VCaP (cell line): ENCODE results near the gene CCDC157.

Experiments used
- H3K27ac ChIP-seq: fragments of 450-650 bp; 2 replicates; pipeline ENCODE4 v1.5.1; 2017
- TF ChIP-seq, protein P1 (sequence below): fragments of 450-650 bp; conservative IDR thresholded peaks from 2 replicates; pipeline ENCODE4 v1.5.1; 2017; ENCODE audit warnings: mild to moderate bottlenecking, moderate library complexity

Gene CCDC157

DNA sequence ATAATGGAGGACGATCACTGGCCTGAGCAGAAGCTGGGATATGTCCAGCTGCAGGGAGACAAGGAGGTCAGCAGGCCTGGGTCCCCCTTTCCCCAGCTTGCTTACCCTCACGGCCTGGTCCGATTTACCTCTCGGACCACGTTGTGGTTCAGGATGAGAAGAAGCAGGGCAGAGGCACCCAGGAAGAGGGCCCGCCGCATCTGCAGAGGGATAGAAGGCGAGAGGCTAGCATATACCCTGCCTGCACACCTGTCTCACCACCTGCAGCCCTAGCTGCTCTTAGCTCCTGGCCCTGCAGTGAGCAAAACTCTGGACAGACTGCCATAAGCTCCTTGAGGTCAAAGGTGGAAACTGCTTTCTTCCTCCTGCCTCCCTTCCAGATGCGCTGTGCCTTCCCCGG is 29.1 kb downstream of the CCDC157 start:
- TF ChIP-seq, protein P1, sequence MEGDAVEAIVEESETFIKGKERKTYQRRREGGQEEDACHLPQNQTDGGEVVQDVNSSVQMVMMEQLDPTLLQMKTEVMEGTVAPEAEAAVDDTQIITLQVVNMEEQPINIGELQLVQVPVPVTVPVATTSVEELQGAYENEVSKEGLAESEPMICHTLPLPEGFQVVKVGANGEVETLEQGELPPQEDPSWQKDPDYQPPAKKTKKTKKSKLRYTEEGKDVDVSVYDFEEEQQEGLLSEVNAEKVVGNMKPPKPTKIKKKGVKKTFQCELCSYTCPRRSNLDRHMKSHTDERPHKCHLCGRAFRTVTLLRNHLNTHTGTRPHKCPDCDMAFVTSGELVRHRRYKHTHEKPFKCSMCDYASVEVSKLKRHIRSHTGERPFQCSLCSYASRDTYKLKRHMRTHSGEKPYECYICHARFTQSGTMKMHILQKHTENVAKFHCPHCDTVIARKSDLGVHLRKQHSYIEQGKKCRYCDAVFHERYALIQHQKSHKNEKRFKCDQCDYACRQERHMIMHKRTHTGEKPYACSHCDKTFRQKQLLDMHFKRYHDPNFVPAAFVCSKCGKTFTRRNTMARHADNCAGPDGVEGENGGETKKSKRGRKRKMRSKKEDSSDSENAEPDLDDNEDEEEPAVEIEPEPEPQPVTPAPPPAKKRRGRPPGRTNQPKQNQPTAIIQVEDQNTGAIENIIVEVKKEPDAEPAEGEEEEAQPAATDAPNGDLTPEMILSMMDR = no peak
- H3K27ac ChIP-seq = peak overlapping the region; percentile 81; the same call in 1 of the 2 replicates

DNA sequence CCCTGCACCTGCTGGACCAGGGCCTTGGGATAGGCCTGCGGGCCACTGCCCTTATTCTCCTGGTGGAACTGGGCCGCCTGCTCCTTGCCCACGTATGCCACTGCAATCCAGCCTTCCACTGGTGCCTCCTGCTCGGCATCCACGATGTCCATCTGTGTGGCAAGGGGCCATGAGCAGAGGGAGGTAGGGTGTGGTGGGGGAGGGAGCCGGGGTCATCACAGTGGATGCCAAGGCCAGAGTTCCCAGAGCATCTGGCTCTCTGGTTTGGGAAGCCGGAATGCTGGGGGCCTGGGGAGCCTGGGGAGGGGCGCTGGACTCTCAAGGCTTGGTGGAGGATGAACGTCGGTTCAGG is 29.8 kb downstream of the CCDC157 start:
- peak overlapping the region; percentile 81 for H3K27ac ChIP-seq
- TF ChIP-seq, protein P1 = no peak

DNA sequence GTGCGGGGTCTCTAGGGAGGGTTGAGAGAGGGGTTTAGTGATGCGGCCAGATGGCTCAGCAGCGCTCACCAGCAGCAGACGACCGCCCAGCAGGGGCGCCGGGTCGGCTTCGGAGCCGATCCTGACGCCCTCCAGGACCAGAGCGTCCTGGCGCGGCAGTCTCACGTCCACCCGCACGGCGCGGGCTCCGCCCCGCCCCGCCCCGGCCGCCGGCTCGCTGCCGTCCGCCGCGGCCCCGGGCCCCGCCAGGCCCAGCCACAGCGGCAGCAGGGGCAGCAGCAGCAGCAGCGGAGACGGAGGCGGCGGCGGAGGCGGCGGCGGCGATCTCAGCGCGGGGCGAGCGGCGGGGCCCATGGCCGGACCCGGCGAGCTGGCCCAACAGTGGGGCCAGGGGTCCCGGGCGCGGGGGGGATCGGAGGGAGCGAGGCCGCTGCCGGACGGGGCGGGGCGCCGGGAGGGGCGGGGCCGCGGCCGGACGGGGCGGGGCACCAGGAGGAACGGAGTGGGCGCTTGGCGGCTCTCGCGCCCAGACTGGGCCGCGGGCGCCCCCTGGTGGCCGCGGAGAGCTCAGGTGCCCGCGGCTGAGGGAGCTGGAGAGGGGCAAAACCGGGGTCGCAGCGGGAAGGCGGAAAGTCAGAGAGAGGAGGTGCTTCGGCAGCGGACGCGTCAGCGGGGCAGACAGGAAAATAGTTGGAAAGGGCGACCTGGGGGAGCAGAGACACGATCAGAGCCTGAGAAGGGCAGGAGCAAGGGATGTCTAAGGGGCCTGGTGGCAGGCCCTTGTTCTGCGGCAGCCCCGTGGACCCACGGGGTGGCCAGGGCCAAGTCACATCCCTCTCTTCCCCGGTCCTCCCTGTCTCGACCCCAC is 30.4 kb downstream of the CCDC157 start, which contains the start of gene RNF215:
Gene RNF215, minus strand, starts transcription at position 452 of the 868 bp plus-strand sequence. Its CDS starts 98 bp downstream, at position 354.
- peak within 1 kb of the TSS; percentile 81 for H3K27ac ChIP-seq

DNA sequence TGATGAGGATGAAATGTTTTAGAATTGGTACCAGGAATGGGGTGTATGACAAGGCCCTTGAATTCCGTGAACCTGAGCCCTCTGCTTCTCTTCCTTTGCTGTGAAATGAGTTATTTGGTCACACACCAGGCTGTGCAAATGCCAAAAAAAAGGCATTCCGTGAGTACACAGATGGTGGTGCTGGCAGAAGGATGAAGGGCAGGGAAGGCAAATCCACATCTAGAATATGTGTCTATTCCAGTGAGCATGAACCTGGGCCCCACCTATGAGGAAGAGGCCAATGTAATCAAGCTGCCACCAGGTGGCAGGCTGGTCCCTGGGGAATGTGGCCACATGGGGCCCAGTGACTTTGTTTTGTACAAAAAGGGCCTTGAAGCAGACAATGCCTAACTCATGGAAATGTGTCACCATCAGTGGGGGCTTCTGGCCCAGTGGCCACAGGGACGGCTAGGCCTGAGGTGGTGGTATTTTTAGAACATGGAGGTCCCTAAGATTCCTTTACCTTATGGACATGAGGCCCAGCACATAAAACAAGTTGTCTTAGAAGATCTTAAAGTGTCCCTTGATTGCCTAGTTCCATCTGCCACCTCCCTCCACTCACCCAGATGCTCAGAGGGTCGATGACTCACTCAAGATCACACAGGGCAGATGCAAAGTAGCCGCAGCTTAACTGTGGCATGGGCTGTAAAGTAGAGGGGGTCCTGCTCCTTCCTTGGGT is 34.3 kb downstream of the CCDC157 start:
- peak overlapping the region; percentile 66; the same call in 1 of the 2 replicates for H3K27ac ChIP-seq
- TF ChIP-seq, protein P1 = peak; percentile 87

More for the DNA sequence above, 30.4 kb downstream of the CCDC157 start, which contains the start of gene RNF215:
- TF ChIP-seq, protein P1 = peak; percentile 95

DNA sequence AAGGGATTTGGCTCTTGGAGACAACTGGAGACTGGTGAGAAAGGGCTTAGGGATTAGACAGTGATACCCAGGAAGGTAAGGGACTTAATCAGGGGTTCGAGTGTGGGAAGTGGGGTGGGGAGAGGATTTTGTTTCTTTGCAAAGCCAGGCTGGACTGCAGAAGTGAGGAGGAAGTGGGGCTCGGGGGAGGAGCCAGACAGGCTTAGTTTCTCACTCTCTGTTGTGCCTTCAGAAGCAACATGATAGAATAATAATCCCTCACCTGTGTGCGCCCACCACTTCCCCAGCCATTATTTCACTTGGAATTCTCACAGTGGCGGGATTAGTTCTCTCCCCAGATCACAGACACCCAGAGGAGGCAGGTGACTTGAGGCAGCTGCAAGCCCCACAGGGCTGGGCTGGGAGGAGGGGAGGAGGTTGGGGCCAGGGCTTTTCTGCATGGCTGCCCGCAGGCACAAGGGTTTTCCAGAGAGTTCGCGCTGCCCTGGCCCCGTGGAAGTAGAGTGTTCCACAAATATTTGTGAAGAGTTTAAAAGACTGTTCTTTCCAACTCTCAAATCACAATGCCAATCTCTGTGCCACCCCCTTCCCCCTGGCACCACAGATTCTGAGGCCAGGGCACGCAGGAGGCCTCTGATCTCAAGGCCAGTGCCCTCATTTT is 36.0 kb downstream of the CCDC157 start:
- TF ChIP-seq, protein P1 = no peak
- peak overlapping the region; percentile 66 for H3K27ac ChIP-seq

DNA sequence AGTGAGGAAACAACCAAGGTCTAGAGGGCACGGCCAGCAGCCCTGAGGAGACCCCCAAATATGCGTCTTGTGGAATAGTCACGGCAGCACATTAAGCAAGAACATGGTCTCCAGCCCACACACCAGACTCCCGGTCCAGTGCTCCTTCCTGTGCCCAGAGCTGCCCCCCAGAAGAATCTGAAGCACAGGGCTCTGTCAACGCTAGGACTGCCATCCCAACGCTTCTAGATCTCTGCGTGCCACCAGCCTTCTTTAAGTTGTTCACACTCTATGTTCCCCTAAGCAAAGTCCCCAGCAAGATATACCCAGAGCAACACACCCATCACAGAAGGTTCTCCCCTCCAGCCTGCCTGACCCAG is 36.5 kb downstream of the CCDC157 start:
- TF ChIP-seq, protein P1 = no peak
- H3K27ac ChIP-seq = peak overlapping the region; percentile 66

DNA sequence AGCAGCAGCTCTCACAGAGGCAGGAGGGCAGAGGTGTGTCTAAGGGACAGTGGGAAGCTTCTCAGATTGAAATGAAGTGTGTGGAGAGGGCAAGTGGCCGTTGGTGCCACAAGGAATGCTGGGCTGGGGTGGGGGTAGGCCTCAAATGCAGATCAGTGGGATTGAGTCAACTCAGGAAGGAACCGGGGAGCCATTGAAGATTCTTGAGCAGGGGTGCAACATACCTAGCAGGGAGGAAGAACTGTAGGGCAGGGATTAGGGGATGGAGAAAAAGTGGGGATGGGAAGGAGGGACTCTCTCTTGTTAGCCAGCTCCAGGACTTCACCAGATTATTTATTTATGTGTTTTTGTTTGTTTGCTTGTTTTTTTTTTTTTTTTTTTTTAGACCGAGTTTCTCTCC is 37.1 kb downstream of the CCDC157 start:
- TF ChIP-seq, protein P1 = no peak
- H3K27ac ChIP-seq = peak overlapping the region; percentile 66
